ENCODE results near the gene SYS1.

SYS1 gene

DNA sequence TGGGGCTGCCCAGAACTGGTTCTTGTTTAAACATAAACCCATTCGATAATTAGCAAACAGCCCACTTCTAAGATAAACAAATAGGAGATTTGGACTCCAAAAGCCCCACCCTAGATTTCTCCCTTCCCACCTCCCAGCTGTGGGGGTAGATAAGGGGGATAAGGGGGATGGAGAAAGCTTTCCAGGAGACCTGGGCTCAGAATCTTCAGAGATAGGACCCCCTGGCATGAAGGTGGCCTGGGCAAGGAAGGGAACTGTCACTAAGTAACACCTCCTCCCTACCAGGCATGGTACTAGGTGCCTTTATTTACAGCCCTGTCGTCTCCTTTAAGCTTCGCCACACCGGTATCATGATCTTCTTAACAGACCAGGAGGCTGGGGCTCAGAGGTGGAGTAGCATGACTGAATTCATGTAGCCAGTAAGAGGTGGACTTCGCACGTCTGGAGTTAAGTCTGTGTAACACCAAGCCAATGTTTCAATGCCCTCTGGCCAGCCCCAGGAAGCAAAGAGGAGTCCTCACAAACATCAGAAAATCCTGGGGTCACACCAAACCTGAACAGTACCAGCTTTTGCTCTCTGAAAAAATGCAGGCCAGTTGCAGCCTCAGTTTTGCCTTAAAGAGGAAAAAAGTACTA lies 19.3 kb upstream of the SYS1 start:
- Histone ChIP-seq H2BK120ac (ENCODE audit: insufficient read depth, low read length, poor library complexity) (peak overlapping the region; percentile 45), H3K79me1 (ENCODE audit: low read length) (peaks cover 63% of the 10 kb centered on the region), H2AK5ac (ENCODE audit: low read length) (peak overlapping the region; percentile 46), H3K27me3 (ENCODE audit: insufficient read depth, low read length) (no peaks in the 10 kb centered on the region), H2BK12ac (ENCODE audit: low read length) (peak overlapping the region; percentile 94), H4K12ac (ENCODE audit: low read depth, low read length) (no peak overlapping the region), H3K27ac (ENCODE audit: low read depth, low read length) (peak overlapping the region; percentile 97), H3K36me3 (ENCODE audit: control insufficient read depth in 1 of 2, insufficient read depth in 2 of 2, low read length in 2 of 2) (peaks cover 7 to 14% of the 10 kb centered on the region in 2 experiments), H3K4ac (ENCODE audit: low read depth, low read length) (peak overlapping the region; percentile 17), H2AFZ (ENCODE audit: insufficient read depth, low read length, poor library complexity) (no peak overlapping the region), H2BK5ac (ENCODE audit: low read depth, low read length, poor library complexity) (peak overlapping the region; percentile 29), H3K4me2 (ENCODE audit: low read length) (peak overlapping the region; percentile 70), H3K14ac (ENCODE audit: low read length) (peak overlapping the region; percentile 78), H3K79me2 (ENCODE audit: control insufficient read depth, insufficient read depth, low read length, poor library complexity) (peaks cover 54% of the 10 kb centered on the region), H3K4me1 (ENCODE audit: control insufficient read depth in 1 of 2, insufficient read depth in 2 of 2, low read length in 2 of 2) (peaks cover 59 to 77% of the 10 kb centered on the region in 2 experiments), H3K9ac (ENCODE audit: low read length) (no peak overlapping the region), H3K23ac (ENCODE audit: low read length) (no peak overlapping the region), H4K91ac (ENCODE audit: low read depth, low read length) (peak overlapping the region; percentile 88), H3K4me3 (ENCODE audit: low read depth, low read length) (no peak overlapping the region), H3K18ac (ENCODE audit: low read length) (peak overlapping the region; percentile 89), H4K8ac (ENCODE audit: low read depth, low read length) (no peak overlapping the region), H3K9me3 (ENCODE audit: insufficient read depth, low read depth, low read length) (no peaks in the 10 kb centered on the region)
- no CpG with 5 or more reads among the region's 6 CpGs for WGBS (ENCODE audit: extremely low coverage, insufficient coverage, insufficient read length)
- DNase-seq: no peak

DNA sequence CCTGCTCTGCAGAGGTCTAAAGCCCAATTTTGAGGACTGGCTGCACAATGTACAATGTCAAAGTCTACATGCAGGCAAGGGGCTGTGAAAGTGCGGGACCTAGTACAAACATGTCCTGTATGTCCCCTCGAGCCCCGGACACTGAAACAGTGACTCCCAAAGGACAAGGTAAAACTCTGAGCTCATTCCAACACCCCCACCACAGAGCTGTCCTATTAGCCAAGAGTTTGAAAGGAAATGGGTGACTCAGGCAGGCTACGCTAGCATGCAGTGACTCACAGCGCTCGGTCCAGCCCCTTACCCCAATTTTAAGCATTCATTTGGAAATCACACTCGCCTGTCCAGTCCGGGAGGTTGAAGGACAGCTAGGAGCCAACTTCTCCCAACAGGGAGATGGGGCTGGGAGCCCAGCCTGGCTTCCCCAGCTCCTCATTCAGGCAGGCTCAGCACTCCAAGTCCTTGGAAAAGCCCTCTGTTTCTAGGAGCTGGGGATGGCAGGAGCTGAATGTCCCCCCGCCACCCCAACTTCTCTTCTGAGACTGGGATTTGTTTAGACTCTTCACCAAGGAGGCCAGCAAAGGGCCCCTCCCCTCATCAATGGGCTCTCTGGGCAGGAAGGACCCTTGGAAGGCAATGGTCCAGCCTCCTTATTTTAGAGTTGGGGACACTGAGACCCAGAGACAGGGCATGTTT lies 18.6 kb upstream of the SYS1 start:
- Histone ChIP-seq H2BK12ac (ENCODE audit: low read length) (peak overlapping the region; percentile 88), H4K91ac (ENCODE audit: low read depth, low read length) (peak overlapping the region; percentile 88), H3K14ac (ENCODE audit: low read length) (peak overlapping the region; percentile 81), H2BK120ac (ENCODE audit: insufficient read depth, low read length, poor library complexity) (peak overlapping the region; percentile 90), H3K36me3 (ENCODE audit: control insufficient read depth in 1 of 2, insufficient read depth in 2 of 2, low read length in 2 of 2) (peaks cover 4 to 10% of the 10 kb centered on the region in 2 experiments), H4K12ac (ENCODE audit: low read depth, low read length) (peak overlapping the region; percentile 45), H2AFZ (ENCODE audit: insufficient read depth, low read length, poor library complexity) (no peak overlapping the region), H3K27me3 (ENCODE audit: insufficient read depth, low read length) (no peaks in the 10 kb centered on the region), H3K79me1 (ENCODE audit: low read length) (peaks cover 58% of the 10 kb centered on the region), H3K9ac (ENCODE audit: low read length) (peak overlapping the region; percentile 35), H3K4me3 (ENCODE audit: low read depth, low read length) (no peak overlapping the region), H2BK5ac (ENCODE audit: low read depth, low read length, poor library complexity) (peak overlapping the region; percentile 66), H3K4ac (ENCODE audit: low read depth, low read length) (peak overlapping the region; percentile 71), H3K4me2 (ENCODE audit: low read length) (peak overlapping the region; percentile 70), H4K8ac (ENCODE audit: low read depth, low read length) (peak overlapping the region; percentile 48), H3K9me3 (ENCODE audit: insufficient read depth, low read depth, low read length) (no peaks in the 10 kb centered on the region), H3K23ac (ENCODE audit: low read length) (no peak overlapping the region), H3K4me1 (ENCODE audit: control insufficient read depth in 1 of 2, insufficient read depth in 2 of 2, low read length in 2 of 2) (peaks cover 52 to 70% of the 10 kb centered on the region in 2 experiments), H2AK5ac (ENCODE audit: low read length) (peak overlapping the region; percentile 27), H3K18ac (ENCODE audit: low read length) (peak overlapping the region; percentile 40), H3K27ac (ENCODE audit: low read depth, low read length) (peak overlapping the region; percentile 97), H3K79me2 (ENCODE audit: control insufficient read depth, insufficient read depth, low read length, poor library complexity) (peaks cover 47% of the 10 kb centered on the region)
- DNase-seq: peak; percentile 92 to 93
- no CpG with 5 or more reads among the region's 9 CpGs for WGBS (ENCODE audit: extremely low coverage, insufficient coverage, insufficient read length)

DNA sequence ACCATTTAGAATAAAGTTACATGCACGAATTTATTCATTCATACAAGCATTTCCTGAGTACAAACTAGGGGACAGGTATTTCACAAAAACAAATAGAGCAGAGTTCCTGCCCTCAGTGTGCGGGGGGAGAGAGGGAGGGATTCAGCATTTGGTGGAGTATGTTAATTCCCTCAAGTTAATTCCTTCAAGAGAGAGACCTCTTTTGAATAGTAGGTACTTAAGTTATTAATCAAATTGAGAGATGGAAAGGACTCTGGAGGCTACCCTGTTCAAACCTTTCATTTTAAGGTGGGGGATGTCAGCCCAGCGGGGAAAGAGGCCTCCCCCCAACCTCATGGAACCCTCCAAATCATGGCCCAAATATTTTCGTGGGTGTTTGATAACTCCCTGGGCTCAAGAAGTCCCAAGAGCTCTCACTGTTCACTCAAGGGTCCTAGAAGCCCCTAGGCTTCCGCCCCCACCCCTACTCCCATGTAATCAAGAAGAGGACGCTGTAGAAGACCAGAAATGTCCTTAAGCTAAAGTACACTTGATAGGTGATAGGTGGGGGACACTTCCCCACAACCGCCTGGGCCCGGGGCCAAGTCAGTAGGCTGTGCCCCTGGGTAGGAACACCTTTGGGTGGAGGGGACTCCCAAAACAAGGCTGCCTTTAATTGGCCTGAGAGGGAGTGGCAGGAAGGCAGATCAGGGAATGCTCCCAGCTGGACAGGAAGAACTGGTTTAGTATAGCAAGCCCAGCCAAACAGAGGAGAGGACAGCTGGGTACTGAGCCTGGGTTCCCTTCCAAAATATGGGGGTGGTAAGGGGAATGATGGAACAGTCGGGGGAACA lies 17.6 kb upstream of the SYS1 start:
- Histone ChIP-seq H3K79me2 (ENCODE audit: control insufficient read depth, insufficient read depth, low read length, poor library complexity) (peaks cover 42% of the 10 kb centered on the region), H3K27me3 (ENCODE audit: insufficient read depth, low read length) (no peaks in the 10 kb centered on the region), H3K27ac (ENCODE audit: low read depth, low read length) (peak overlapping the region; percentile 97), H3K4me1 (ENCODE audit: control insufficient read depth in 1 of 2, insufficient read depth in 2 of 2, low read length in 2 of 2) (peaks cover 43 to 62% of the 10 kb centered on the region in 2 experiments), H3K4me3 (ENCODE audit: low read depth, low read length) (no peak overlapping the region), H3K14ac (ENCODE audit: low read length) (peak overlapping the region; percentile 66), H2BK12ac (ENCODE audit: low read length) (peak overlapping the region; percentile 70), H2AFZ (ENCODE audit: insufficient read depth, low read length, poor library complexity) (no peak overlapping the region), H3K4me2 (ENCODE audit: low read length) (peak overlapping the region; percentile 73), H2AK5ac (ENCODE audit: low read length) (peak overlapping the region; percentile 81), H3K9ac (ENCODE audit: low read length) (no peak overlapping the region), H3K4ac (ENCODE audit: low read depth, low read length) (peak overlapping the region; percentile 90), H3K23ac (ENCODE audit: low read length) (no peak overlapping the region), H2BK5ac (ENCODE audit: low read depth, low read length, poor library complexity) (peak overlapping the region; percentile 91), H4K12ac (ENCODE audit: low read depth, low read length) (no peak overlapping the region), H4K8ac (ENCODE audit: low read depth, low read length) (peak overlapping the region; percentile 58), H3K79me1 (ENCODE audit: low read length) (peaks cover 55% of the 10 kb centered on the region), H3K36me3 (ENCODE audit: control insufficient read depth in 1 of 2, insufficient read depth in 2 of 2, low read length in 2 of 2) (peaks cover 3 to 4% of the 10 kb centered on the region in 2 experiments), H3K18ac (ENCODE audit: low read length) (peak overlapping the region; percentile 32), H3K9me3 (ENCODE audit: insufficient read depth, low read depth, low read length) (no peaks in the 10 kb centered on the region), H2BK120ac (ENCODE audit: insufficient read depth, low read length, poor library complexity) (peak overlapping the region; percentile 78), H4K91ac (ENCODE audit: low read depth, low read length) (peak overlapping the region; percentile 85)
- WGBS (ENCODE audit: extremely low coverage, insufficient coverage, insufficient read length): no CpG with 5 or more reads among the region's 9 CpGs
- peak; percentile 52 to 76 for DNase-seq

DNA sequence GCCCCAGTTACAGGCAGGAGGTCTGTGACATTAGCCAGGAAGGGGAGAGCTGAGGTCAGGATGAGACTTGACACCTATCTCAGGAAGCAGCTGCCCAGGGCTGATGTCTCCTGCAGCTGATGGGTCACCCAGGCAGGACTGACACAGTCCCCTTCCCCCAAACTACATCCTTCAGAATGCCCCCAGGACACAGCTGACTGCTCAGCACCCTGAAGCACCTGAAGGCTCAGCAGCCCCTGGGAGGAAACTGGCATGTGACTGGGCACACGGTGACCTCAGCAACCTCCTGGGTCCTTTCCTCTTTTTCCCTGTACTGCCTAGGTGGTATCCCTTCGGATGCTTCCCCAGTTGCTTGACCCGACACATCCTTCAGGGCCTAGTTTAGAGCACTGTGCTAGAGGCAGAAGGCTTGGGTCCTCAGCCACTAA lies 16.7 kb upstream of the SYS1 start:
- no peak overlapping the region for H3K23ac ChIP-seq (ENCODE audit: low read length)
- no peak overlapping the region for H4K12ac ChIP-seq (ENCODE audit: low read depth, low read length)
- no peaks in the 10 kb centered on the region for H3K9me3 ChIP-seq (ENCODE audit: insufficient read depth, low read depth, low read length)
- DNase-seq: peak; percentile 45 to 49
- no peaks in the 10 kb centered on the region for H3K27me3 ChIP-seq (ENCODE audit: insufficient read depth, low read length)
- WGBS (ENCODE audit: extremely low coverage, insufficient coverage, insufficient read length): no CpG with 5 or more reads among the region's 3 CpGs
- peaks cover 35 to 52% of the 10 kb centered on the region in 2 experiments for H3K4me1 ChIP-seq (ENCODE audit: control insufficient read depth in 1 of 2, insufficient read depth in 2 of 2, low read length in 2 of 2)
- H2AK5ac ChIP-seq (ENCODE audit: low read length): peak overlapping the region; percentile 31
- H3K18ac ChIP-seq (ENCODE audit: low read length): peak overlapping the region; percentile 23
- H3K79me2 ChIP-seq (ENCODE audit: control insufficient read depth, insufficient read depth, low read length, poor library complexity): peaks cover 37% of the 10 kb centered on the region
- H2AFZ ChIP-seq (ENCODE audit: insufficient read depth, low read length, poor library complexity): no peak overlapping the region
- H3K4ac ChIP-seq (ENCODE audit: low read depth, low read length): peak overlapping the region; percentile 13
- H2BK120ac ChIP-seq (ENCODE audit: insufficient read depth, low read length, poor library complexity): peak overlapping the region; percentile 40
- peak overlapping the region; percentile 1 for H3K4me3 ChIP-seq (ENCODE audit: low read depth, low read length)
- peak overlapping the region; percentile 10 for H2BK5ac ChIP-seq (ENCODE audit: low read depth, low read length, poor library complexity)
- peak overlapping the region; percentile 8 for H4K91ac ChIP-seq (ENCODE audit: low read depth, low read length)
- peak overlapping the region; percentile 73 for H3K4me2 ChIP-seq (ENCODE audit: low read length)
- peak overlapping the region; percentile 34 for H2BK12ac ChIP-seq (ENCODE audit: low read length)
- no peak overlapping the region for H3K9ac ChIP-seq (ENCODE audit: low read length)
- peak overlapping the region; percentile 97 for H3K27ac ChIP-seq (ENCODE audit: low read depth, low read length)
- peak overlapping the region; percentile 61 for H3K14ac ChIP-seq (ENCODE audit: low read length)
- H3K79me1 ChIP-seq (ENCODE audit: low read length): peaks cover 55% of the 10 kb centered on the region
- H3K36me3 ChIP-seq (ENCODE audit: control insufficient read depth in 1 of 2, insufficient read depth in 2 of 2, low read length in 2 of 2): no peaks in the 10 kb centered on the region
- peak overlapping the region; percentile 18 for H4K8ac ChIP-seq (ENCODE audit: low read depth, low read length)

All from trophoblast cell (in vitro differentiated cells and primary cell).